UCSD-AML1 (cell line): ENCODE data around the gene SDCBP2.
"Not testable (repeated sequence)": the region's sequence is repeated elsewhere in the genome, so short reads cannot be mapped to it uniquely, and the experiment has no call there.

Experiments used
- DNase-seq: peaks from one replicate; lab custom pipeline; 2025; ENCODE audit not compliant: unreplicated experiment; lab: John Stamatoyannopoulos, UW

Gene SDCBP2

GRCh38 chr20:1360094-1360846 lies 31.3 kb upstream of the SDCBP2 start:
- DNase-seq, result no peak

DNA sequence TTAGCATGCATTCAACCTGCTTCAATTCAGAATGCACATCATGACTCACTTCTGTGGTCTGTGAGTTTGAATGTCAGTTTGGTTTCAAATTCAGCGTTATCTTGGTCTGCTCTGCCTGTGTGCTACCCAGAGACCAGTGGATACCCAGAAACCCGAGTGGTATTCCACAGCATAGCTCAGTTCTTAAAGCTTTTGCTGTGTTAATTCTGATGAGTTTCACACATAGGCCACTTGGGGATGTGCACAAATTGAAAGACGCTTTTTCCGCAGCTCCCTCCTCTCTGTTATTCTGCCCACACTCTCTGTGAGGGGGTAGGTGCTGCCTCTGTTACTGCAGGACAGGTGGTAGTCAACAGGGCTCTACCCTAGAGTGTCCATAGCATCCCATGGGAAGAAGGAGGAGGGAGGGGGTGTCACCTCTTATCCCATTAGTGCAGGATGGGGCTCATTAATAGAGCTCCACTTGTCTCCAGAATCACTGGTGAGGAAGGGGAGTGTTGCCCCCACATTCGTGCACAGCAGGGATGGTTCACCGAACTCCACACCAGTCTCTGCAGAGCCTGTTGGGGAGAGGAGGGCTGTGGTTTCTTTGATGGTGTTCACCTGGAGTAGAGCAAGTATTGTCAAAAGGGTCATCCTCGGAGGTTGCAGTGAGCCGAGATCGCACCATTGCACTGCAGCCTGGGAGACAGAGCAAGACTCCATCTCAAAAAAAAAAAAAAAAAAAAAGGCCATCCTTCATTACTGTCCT lies 29.2 kb upstream of the SDCBP2 start:
- DNase-seq, result no peak

- no peak for DNase-seq
These were observed 25.0 kb upstream of the SDCBP2 start for GRCh38 chr20:1353956-1354355.

DNA sequence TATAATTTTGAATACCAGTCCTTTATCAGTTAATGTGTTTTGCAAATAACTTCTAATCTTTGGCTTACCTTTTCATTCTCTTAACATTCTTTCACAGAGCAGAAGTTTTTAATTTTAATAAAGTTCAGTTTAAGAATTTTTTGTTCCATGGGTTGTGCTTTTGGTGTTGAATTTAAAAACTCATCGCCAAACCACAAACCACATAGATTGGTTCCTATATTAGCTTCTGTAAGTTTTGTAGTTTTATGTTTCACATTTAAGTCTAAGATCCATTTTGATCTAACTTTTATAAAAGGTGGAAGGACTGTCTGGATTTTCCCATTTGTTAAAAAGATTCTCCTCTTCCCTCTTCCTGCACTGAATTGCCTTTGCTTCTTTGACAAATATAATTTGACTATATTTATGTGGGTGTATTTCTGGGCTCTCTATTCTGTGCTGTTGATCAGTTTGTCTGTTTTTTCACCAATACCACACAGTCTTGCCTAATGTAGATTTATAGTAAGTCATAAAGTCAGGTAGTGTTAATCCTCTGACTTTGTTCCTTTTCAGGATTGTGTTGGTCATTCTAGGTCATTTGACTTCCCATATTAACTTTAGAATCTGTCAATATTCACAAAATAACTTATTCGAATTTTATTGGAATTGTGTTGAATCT lies 17.5 kb upstream of the SDCBP2 start:
- no peak for DNase-seq

DNA sequence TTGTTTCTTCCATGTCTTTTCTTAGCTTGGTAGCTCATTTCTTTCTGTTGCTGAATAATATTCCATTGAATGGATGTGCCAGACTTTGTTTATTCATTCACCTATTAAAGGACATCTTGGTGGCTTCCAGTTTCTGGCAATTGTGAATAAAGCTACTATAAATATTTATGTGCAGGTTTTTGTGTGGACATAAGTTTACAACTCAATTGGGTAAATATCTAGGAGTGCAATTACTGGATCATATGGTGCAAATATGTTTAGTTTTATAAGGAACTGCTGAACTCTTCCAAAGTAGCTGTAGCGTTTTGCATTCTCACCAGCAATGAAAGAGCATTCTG lies 16.8 kb upstream of the SDCBP2 start:
- no peak for DNase-seq

- DNase-seq, result no peak
These were observed 16.3 kb upstream of the SDCBP2 start for GRCh38 chr20:1345030-1345755.

- DNase-seq, result not testable (repeated sequence)
These were observed 14.6 kb upstream of the SDCBP2 start for GRCh38 chr20:1343446-1344124.

- no peak for DNase-seq
These were observed 12.8 kb upstream of the SDCBP2 start for GRCh38 chr20:1341561-1342265.

DNA sequence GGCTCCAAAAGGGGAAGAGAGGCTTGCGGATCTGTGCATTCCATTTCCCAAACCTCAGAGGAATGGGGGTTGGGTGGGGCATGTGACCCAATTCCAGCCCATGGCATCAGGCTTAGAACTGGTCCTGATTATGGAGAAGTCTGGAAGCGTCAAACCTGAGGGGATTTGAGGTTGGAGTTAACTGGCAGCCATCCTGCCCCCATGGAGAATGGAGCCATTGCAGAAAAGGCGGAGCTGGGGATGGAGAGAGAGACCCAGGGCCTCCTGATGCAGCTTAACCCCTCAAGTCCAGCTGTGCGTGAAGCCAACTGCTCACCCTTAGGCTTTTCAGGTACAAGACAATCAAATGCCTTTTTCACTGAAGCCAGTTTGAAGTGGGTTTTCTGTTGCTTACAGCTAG lies 9.9 kb upstream of the SDCBP2 start:
- no peak for DNase-seq

DNA sequence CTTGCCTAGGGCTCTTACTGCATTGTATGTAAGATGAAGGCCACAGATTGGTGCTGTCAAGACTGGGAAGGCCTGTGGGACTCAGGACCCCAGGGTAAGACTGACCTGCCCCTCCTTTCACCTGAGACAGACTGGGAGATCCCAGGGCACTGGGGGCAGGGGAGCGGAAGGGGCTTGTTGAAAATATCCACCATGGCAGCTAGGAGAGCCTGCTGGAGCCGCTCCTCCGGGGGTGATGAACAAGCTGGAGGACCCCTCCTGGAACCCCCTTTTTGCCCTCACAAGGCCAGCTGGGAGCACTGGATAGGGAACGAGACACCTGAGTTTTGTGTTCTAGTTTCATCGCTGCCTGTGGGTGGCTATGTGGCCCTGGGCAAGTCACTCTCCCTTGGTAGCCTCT lies 9.2 kb upstream of the SDCBP2 start:
- DNase-seq, result no peak

DNA sequence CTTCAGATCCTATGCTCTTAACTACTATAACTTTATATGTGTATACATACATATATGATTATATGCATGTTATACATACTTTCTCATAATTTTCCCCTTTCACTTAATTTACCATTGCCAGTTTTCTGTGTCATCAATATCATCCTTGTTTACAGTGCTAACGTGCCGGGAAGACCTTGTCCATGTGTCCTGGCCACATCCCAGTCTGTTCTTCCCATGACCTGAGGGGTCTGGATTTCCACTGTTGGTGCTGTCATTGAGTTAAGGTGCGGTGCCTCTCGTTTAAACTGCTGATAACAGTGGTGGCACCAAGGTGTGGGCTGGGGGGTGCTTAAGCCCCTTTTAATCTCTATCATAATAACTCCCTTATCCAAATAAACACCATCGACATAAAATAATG lies 8.5 kb upstream of the SDCBP2 start:
- no peak for DNase-seq

DNA sequence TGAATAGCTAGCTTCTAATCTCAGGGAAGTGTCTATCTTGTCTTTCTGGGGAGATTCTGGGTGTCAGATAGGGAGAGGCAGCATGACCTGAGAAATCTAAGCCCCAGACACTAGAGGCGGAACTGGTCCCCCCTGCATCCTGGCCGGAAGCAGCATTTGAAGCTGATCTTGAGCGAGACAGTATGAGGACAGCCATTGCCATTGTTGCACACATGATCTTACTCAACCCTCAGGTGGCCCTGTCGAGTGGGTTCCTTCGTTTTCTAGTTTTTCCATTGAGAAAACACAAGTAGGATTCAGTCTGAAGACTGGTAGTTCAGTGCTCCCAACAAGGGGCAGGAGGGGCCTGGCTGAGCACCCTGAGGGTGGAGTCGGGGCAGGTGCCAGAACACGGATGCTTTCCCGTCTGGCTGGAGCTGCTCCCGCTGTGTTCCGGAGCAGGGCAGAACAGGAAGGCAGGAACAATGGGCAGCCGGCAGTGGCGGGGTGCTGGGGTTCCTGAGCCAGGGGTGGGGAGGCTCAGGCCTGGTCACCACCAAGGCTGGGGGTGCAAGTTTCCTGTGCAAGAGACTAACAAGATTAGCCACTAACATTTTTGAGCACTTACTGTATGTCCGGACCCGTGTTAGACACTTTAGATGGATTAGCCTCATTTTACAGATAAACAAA lies 7.9 kb upstream of the SDCBP2 start:
- peak; percentile 60 for DNase-seq

GRCh38 chr20:1335961-1336698 lies 7.2 kb upstream of the SDCBP2 start:
- no peak for DNase-seq

GRCh38 chr20:1334761-1335160 lies 5.8 kb upstream of the SDCBP2 start:
- no peak for DNase-seq

GRCh38 chr20:1334370-1334731 lies 5.4 kb upstream of the SDCBP2 start:
- no peak for DNase-seq

DNA sequence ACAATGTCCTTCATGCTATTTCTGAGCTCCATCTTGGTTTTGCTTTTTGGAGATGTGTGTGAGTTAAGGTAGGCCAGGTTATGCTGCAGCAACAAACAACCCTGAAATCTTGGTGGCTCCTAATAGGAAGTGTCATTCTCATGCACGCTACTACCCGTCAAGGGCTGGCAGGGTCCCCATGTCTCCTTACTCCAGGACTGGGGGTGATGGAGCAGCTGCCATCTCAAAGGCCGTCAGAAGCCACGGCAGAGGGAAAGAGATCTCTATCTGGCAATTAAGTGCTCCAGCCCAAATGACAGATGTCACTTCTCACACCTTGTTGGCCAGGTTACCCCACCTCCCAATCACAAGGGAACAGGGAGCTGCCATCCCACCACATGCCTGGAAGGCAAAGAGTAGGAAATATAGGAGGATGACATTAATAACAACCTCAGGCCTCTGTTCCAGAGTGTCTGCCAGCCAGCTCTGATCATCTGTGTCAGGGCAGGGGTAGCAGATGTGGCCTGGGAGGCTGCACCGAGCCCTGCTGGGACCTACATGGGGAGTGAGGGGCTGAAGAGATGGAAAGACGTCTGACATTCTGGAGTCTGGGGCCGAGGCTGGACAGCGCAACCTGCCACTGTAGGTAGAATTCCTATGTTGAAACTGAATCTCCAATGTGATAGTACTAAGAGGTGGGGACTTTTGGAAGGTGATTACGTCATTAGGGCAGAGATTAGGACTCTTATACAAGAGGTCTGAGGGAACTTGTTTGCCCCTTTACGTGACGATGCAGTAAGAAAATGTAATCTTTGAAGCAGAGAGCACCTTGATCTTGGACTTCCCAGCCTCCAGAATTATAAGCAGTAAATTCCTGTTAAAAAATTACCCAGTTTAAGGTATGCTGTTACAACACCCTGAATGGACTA lies 4.8 kb upstream of the SDCBP2 start:
- DNase-seq, result no peak

- DNase-seq, result no peak
These were observed 3.9 kb upstream of the SDCBP2 start for GRCh38 chr20:1332749-1333300.
